CD4-positive, alpha-beta T cell treated with Interleukin-10 for 1 hour (primary cell): ENCODE results near the gene ODAD3.
"Not testable (repeated sequence)": the region's sequence is repeated elsewhere in the genome, so short reads cannot be mapped to it uniquely, and the experiment has no call there.

Source experiments
- DNase-seq: peaks from one replicate; pipeline ENCODE4 v3.0.0-alpha.2; 2020

The ODAD3 gene

GRCh38 chr19:11401808-11402543 lies 32.9 kb downstream of the ODAD3 start:
- no peak for DNase-seq

GRCh38 chr19:11400798-11401197 lies 34.1 kb downstream of the ODAD3 start:
- DNase-seq: no peak

DNA sequence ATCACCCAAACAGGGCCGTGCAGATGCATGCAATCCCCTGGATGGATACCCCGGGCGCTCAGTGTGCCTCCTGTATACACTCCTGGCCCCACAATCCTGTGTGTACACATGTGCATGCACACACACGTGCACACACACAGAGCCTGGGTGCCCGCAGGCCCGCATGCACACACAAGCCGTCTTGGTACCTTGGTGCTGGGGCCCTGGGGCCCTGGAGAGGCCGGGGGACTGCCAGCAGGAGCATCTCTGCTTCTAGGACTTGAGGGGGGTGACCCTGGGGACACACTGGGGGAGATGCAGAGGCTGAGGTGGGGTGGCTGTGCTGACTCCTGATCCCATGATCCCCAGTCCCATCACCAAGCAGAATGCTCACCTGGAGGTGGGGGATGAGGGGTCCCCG lies 35.3 kb downstream of the ODAD3 start:
- no peak for DNase-seq

DNA sequence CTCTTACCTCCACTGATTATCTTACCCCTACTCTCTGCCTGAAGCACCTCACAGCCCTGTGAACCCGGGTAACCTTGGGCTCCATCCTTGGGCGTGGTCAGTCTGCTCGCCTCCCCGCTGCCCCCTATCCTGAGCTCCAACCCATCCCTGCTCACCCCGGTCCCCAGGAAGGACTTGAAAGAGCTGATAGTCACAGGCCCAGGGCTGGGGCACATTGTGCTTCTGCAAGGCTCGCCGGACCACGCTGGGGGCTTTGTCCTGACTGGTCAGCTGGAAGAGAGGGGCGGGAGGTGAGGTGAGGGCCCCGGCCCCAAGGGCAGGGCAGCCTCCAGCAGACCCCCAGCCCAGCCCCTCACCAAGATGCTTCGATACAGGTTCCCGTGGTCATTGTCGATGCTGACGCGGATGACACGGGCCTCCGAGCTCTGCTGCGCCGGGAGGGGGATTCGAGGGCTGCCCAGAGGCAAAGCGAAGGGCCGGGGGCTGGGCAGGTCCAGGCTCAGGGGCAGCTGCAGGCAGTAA lies 37.8 kb downstream of the ODAD3 start:
- DNase-seq: no peak

GRCh38 chr19:11390933-11391680 lies 43.8 kb downstream of the ODAD3 start:
- DNase-seq: no peak

DNA sequence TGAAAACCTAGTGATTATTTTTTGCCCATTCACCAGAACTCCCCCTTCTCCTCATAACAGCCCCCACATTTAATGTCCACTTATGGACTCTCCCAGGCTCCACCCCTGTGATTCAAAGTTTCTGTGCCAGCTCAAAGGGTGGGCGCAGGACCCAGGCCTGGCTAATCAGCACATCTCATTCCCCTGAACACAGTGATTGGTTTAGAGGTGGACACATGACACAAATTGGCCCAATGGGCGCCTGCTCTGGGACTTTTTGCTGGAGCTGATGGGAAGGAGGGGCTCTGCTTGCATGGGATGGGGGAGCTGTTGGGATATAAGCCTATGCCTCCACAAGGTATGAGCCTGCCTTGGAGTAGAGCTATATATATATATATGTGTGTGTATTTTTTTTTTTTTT lies 44.6 kb downstream of the ODAD3 start:
- no peak for DNase-seq

DNA sequence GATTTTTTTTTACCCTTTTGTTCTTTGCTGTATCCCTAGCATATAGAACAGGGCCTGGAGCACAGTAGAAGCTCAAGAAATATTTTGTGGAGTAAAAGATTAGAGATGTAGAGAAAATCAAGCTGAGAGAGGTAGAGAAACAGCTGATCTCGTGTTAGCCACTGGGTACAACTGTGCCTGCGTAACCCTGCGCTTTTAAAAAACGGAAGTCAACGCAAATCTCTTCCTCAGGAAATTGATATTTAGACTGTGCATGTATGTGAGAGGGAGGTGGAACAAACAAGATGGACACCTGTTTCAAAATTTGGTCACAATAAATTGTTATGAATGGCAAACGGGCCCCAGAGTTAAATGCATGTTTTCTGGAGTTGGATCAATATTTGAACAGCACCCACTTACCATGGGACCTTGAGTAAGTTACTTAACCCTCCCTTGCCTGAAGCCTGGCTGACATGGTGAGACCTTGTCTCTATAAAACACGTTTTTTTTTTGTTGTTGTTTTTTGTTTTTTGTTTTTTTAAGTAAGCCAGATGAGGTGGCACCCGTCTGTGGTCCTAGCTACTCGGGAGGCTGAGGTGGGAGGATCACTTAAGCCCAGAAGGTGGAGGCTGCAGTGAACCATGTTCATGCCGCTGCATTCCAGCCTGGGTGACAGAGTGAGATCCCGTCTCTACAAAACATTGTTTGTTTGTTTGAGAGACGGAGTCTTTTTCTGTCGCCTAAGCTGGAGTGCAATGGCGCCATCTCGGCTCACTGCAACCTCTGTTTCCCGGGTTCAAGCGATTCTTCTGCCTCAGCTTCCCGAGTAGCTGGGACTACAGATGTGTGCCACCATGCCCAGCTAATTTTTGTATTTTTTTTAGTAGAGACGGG lies 47.5 kb downstream of the ODAD3 start:
- no peak for DNase-seq

- DNase-seq: no peak
These were observed 50.2 kb downstream of the ODAD3 start for GRCh38 chr19:11384778-11385129.

DNA sequence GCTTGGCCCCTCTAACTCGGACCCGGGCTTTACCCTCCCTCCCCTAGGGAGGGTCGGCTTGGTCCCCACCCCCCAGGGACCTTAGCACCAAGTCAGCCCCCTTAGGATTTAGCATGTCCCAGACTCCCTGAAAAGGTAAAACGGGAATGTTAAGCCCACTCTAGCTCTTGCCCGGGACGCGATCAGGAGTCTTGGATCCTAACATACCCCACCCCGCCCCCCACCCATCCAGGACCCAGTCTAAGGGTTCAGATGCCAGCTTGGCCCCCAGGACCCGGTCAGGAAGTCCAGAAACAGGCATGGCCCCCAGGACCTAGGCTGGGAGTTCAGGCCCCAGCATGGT lies 51.2 kb downstream of the ODAD3 start:
- no peak for DNase-seq

GRCh38 chr19:11382898-11383705 lies 51.8 kb downstream of the ODAD3 start:
- peak; percentile 45 for DNase-seq

- DNase-seq: peak; percentile 99
These were observed 54.0 kb downstream of the ODAD3 start for GRCh38 chr19:11380653-11381537.

DNA sequence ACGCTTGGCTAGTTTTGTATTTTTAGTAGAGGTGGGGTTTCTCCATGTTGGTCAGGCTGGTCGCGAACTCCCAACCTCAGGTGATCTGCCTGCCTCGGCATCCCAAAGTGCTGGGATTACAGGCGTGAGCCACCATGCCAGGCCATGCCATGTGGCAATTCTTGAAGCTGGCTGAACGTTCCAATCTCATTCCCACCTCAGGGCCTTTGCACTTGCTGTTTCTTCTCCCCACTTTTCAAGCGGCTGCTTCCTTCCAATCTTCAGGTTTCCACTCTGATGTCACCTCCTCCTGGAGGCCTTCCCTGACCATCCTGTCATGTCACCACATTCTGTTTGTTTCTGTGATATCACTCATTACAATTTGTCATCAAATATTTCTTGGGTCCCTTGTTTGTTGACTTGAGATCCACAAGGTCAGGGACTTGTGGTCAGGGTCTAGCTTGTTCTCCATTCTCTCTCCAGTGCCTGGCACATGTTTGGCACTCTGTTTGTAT lies 55.0 kb downstream of the ODAD3 start:
- DNase-seq: no peak

GRCh38 chr19:11379269-11379845 lies 55.6 kb downstream of the ODAD3 start:
- not testable (repeated sequence) for DNase-seq

DNA sequence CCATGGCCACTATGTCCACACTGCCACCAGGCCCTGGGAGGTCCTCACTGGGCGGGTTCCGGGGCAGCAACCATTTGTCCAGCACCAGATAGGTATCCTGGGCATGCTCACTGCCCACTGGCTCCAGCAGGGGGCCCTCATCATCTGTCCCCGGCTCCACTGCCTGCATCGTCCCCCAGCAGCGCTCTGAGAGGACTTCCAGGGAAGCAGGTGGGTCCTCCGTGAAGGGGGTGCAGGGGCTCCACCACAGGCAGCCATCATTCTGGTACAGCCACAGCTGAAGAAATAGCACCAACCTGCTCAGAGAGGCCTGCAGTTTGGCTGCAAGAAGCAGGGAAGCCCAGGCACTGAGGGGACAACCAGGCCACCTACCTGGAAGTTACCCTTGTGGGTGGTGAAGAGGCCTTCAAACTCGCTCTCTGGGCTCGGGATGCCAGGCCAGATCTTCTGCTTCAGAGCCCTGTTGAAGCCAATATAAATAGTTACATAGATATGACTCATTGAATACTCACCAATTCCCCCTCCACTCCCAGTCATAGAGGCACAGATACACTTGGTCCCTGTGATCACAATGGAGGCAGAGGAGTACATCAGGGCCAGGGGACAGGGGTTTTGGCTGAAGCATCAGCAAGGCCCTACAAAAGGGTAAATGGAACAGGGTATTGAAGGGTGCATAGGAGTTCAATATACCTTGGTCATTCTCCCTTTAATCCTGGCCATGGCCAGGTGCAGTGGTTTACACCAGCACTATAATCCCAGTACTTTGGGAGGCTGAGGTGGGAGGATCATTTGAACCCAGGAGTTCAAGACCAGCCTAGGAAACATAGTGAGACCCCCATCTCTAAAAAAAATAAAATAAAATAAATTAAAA lies 56.4 kb downstream of the ODAD3 start:
- no peak for DNase-seq

DNA sequence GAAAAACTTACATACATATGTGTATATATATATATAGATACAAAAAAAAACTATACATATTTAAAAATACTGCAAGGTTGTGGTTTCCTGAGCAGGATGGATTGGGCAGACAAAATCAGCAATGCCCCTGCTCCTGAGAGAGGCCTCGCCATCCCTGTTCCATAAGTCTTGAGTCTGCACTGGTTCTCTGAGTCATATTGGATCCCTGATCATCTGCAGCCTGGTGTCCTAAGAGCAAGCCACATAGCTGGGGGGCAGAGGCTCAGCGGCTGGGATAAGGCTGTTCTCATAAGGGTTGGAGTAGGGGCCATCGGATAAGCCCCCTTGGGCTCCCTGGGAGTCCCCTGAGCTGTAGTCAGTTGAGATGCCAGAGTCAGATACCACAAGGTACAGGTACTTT lies 57.2 kb downstream of the ODAD3 start:
- DNase-seq: no peak

GRCh38 chr19:11377237-11377636 lies 57.7 kb downstream of the ODAD3 start:
- no peak for DNase-seq

DNA sequence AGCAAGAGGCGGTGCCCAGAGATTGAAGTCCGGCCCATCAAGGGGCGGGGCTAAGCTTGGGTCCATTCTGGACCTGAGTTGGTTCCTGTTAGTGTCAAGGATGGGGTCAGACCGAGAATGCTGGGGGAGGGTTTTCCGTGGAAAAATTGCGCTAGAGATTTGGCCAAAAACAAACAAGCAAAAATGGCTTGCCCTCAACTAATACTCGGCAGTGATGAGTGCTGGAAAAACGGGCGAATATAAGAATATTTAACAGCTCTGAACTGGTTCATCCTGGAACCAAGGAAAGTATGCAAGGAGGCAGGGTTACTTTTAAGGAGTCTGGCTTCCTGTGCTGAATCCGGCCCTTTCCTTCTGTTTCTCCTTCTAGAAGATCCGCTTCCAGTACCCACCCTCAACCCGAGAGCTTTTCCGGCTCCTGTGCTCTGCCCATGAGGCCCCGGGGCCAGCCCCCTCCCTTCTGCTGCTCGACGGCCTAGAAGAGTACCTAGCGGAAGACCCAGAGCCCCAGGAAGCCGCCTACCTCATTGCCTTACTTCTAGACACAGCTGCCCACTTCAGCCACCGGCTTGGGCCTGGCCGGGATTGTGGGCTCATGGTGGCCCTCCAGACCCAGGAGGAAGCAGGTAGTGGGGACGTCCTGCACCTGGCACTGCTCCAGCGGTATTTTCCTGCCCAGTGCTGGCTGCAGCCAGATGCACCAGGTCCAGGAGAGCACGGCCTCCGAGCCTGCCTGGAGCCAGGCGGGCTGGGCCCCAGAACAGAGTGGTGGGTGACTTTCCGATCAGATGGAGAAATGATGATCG lies 59.6 kb downstream of the ODAD3 start:
- peak; percentile 82 for DNase-seq

DNA sequence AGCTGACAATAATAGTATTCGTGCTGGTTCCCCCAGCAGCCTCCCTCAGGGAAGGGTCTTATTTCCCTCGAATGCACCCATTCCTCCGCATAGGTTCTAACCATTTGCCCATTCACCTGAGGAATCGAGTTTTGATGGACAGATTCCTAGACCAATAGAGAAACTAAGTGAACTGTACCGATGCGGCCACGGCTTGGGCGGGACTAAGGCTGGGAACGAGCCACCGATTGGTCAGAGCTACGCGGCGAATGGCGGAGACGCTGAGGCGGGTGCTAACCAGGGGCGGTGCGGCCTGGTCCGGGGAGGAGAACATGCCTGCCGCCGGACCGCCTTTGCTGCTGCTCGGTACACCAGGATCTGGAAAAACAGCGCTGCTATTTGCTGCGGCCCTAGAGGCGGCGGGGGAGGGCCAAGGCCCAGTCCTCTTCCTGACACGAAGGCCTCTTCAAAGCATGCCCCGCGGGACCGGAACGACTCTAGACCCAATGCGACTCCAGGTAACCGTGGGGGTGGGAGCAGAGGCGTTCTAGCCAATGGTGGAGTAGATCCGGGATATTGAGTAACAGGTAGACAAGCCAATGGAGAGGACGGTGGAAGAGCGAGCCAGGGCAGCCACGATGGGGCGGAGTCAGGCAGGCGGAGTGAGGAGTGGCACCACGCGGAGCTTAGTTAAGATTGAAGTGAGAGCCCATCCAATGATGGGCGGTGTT lies 60.3 kb downstream of the ODAD3 start, which contains the start of gene SWSAP1:
TSS of gene SWSAP1 (plus strand) at position 234 of the 710 bp plus-strand sequence. CDS start at position 249, 15 bp downstream.
- DNase-seq: peak; percentile 99
